OCI-LY3 (cell line): ENCODE results near the gene NR2F1-AS1.
"Not testable (repeated sequence)": the region's sequence is repeated elsewhere in the genome, so short reads cannot be mapped to it uniquely, and the experiment has no call there.

Source experiments
- EZH2phosphoT487 ChIP-seq: fragments of 200-600 bp; shearing (Covaris generic); IDR thresholded peaks from 2 replicates; pipeline ENCODE4 v1.6.1; 2018; ENCODE audit warnings: antibody characterized with exemption, mixed run types, low read depth
- TF ChIP-seq, protein P1 (sequence below): fragments of 200-600, 300-600 bp; sonication (generic); IDR thresholded peaks from 2 replicates; pipeline ENCODE4 v1.5.1; 2014; ENCODE audit warnings: antibody characterized with exemption, low read length, low read depth

GRCh38 chr5:93521815-93522214 lies 59.2 kb downstream of the NR2F1-AS1 start:
- TF ChIP-seq, protein P1, sequence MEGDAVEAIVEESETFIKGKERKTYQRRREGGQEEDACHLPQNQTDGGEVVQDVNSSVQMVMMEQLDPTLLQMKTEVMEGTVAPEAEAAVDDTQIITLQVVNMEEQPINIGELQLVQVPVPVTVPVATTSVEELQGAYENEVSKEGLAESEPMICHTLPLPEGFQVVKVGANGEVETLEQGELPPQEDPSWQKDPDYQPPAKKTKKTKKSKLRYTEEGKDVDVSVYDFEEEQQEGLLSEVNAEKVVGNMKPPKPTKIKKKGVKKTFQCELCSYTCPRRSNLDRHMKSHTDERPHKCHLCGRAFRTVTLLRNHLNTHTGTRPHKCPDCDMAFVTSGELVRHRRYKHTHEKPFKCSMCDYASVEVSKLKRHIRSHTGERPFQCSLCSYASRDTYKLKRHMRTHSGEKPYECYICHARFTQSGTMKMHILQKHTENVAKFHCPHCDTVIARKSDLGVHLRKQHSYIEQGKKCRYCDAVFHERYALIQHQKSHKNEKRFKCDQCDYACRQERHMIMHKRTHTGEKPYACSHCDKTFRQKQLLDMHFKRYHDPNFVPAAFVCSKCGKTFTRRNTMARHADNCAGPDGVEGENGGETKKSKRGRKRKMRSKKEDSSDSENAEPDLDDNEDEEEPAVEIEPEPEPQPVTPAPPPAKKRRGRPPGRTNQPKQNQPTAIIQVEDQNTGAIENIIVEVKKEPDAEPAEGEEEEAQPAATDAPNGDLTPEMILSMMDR, result not testable (repeated sequence)
- TF ChIP-seq EZH2phosphoT487, result not testable (repeated sequence)
